HG03066 (cell line): Measurements from ENCODE around the gene BACH2.

ENCODE experiments used
- ATAC-seq: cut with Tn5 transposase; IDR thresholded peaks from one replicate; pipeline ENCODE4 v1.9.1; 2021; ENCODE audit warnings: low read depth; ENCODE audit not compliant: unreplicated experiment

Gene BACH2

DNA sequence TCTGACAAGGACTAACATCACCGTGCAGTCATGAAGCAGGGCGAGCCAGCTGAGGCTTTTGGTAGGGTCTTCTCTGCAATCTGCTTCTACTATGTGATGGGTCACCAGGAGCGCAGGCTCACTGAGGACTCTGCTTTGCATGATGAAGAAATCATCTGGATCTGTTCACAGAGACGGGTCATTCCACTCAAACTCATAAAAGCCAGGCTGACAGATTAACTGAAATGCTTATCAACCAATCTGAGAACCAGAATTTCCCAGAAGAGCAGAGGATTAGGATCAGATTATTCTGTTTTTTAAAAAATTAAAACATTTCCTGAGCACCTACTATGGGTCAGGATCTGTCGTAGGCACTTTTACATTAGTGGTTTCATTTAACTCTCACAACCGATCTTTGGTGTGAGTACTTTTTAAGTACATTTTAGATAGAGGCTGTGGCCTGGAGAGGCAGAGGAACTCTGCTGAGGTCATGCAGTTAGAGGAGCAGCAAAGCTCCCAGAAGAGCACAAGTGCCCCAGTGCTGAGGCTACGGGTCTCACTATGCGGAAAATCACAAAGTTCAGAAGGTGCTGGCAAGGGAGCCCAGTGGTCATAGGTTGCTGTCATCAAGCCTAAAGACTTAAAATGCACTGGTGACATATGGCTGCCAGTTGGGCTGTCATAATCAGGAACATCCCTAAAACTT, 109.1 kb downstream of the BACH2 start:
- no peak for ATAC-seq

DNA sequence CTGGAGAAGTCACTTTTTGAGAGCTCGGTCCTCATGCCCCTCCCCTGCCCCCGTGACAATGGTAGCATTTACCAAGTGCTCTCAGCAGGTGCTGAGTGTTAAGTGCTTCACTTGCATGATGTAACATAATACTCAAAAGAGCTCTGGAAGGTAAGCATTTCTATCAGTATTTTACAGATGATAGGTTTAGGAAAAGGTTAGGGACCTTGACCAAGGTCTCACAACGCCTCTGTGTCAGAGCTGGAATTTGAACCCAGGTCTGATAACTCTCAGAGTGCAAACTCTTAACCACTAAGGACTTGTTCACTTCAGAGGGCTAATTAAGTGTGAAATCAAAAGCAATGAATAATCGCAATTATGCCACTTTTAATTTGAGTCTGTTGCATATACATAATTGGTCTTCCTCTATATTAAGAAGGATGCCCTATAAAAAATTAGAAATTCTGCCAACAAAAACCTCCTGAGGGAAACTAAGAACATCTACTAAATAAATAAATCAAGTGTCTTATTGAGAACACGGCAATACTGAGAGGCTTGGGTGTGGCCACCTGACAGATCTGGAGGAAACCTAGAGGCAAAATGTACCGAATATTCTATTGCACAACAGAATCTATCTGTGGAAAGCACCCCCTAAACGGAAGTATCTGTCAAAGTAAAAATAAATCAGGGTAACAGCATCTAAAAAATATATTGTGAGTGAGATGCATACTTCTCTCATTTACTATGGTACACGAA, 109.8 kb downstream of the BACH2 start:
- ATAC-seq = no peak

DNA sequence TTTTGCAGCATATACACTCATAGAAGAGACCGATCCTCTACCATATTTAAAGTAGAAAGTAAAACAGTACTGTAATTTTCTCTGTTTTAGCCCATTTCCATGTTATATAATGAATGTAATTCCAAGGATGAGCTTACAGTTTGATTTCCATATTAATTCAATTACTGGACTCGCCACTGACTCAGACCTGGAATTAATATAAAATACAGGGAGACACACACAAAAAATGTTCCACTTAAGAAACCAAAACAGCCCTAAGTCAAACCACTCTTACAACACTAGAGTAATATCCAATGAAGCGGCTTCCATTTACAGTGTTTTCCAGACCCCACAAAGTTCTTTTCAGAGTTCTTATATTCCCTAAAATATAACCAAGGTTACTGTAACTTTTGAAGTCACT, 110.6 kb downstream of the BACH2 start:
- ATAC-seq = no peak

DNA sequence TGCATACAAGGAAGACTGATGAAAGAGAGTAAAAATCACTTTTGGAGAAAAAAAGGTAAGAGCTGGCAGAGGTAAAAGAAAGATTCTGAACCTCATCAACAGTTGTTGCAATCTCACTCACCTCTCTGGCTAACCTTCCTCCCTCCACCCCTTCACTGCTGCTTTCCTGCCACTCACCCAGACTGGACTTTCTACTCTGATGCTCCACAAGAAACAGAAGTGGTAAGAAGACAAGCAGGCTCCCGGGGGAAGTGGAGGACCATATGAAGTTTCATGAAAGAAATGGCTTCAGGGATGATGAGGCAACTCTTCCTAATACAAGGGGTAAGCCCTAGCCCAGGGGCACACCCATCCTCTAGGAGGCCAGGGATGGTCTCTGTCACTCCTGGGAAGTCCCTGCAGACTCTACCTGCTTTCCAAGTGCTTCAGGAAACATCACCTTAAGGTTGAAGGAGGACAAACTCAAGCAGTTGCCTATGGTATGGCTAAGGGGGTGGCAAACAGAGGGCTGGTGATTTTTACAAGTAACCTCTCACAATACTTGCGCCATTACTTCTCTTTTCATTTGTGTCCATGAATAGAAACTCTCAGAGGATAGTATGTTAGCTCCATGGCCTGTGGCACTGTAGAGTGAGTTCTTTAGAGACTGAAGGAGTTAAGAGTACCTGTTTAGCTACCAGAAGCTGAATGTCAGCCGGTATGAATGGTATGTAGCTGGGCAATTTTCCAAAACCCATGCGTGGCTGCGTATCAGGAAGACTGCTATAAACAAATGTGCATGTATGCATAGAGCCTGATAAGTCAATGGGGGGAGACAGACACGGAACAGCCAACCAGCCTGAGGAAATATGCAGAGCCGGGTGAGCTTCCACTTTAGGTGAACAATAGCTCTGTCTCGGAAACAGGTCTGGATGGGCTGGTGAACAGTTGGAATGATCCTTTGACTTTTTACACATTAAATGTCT, 112.0 kb downstream of the BACH2 start:
- no peak for ATAC-seq

DNA sequence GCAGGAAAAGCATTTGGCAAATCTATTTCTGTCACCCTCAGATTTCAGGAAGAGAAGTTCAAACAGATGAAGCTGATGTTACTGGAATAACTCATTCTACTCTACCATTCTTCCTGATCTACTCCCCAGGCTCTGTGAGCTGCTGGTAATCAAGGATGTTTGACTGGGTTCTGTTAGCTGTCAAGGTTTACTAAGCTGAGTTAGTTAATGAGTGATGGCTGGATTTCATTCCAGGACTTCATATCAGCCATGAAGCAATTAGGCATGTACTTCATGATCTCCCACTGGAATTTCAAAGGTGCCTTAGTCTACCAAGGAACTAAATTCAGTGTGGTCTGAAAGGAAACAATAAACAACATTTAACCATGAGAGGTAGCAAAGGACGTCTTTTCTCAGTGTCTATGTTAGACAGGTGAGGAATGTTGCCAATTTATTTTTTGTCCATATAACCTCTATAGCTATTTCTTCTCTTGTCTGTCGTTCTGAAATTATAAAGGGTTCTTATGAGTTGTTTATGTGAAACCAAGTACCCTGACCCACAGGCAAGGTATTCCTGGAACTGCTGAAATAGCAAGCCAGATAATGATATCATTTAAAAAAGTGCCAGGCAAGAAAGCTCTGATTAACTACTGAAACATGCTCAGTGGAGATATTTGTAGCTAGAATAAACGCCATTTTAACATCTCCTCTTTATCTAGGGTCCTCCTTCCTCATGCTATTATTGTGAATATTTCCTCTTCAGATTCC, 112.9 kb downstream of the BACH2 start:
- no peak for ATAC-seq

DNA sequence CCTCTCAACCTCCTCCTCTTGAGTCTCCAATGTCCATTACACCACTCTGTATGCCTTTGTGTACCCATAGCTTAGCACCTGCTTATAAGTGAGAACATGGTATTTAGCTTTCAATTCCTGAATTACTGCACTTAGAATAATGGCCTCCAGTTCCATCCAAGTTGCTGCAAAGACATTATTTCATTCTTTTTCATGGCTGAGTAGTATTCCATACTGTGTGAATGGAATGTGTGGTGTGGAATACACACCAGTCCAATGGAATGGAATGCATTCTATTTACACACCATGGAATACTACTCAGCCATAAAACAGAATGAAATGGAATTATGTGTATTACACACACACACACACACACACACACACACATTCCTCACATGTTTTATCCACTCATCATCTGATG, 116.1 kb downstream of the BACH2 start:
- ATAC-seq = no peak

DNA sequence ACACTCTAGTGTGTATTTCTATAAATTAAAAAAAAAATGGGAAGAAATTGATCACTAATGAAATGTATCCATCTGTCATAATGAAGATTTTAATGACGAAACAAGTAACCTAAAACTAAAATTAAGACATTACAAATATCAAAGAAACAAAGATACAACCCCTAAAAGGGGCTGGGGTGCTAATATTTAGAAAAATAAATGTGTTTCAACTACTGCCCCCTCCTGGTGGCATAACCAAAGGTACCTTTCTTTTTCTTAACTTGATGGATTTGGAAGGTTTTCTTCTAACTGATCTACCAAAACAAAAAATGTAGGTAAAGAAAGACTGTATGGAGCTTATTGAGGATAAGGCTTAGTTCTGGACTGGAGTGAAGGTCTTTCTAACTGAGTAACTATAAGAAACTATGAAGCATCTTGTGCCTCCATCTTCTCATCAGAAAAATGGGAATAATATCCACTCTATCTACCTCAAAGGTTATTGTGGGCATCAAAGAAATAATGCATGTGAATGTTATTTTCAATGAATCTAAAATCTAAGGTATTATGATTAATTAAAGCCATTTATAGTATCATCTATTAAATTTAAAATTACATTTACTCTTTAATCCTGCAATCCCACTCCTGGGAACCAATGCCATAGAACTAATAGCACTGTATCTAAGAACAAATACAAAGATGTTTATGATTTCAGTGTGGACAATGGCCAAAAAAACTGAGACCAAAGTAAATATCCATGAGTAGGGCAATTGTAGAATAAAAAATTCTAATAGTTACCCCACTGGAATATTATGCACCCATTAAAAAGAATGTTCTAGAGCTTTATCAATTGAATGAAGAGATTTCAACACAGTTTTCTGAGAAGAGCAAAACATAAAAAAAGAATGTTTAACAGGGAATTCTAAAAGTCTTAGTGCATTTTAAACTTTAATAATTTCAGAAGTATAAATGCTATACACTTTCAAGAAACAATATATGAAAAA, 117.2 kb downstream of the BACH2 start:
- ATAC-seq = no peak

DNA sequence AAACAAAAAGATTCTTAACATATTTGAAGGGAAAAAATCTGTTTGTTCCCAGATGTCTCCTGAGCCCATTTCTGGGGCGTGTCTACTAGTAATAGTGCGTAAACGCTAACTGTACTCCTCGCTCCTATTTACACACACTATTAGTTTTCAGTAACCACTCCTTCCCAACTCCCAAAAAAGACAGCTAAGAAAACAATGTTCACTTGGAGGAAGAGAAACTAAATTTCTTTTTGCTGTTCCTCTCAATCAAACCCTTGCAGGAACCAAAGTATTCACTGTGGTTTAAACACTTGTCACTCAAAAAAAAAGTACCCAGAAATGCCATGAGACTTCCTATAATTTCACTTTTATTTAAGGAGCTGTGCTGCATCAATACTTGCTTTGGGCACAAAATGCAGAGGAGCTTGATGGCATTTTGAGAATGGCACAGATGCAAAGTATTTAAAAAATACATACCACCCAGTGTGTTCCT, 118.2 kb downstream of the BACH2 start:
- no peak for ATAC-seq

DNA sequence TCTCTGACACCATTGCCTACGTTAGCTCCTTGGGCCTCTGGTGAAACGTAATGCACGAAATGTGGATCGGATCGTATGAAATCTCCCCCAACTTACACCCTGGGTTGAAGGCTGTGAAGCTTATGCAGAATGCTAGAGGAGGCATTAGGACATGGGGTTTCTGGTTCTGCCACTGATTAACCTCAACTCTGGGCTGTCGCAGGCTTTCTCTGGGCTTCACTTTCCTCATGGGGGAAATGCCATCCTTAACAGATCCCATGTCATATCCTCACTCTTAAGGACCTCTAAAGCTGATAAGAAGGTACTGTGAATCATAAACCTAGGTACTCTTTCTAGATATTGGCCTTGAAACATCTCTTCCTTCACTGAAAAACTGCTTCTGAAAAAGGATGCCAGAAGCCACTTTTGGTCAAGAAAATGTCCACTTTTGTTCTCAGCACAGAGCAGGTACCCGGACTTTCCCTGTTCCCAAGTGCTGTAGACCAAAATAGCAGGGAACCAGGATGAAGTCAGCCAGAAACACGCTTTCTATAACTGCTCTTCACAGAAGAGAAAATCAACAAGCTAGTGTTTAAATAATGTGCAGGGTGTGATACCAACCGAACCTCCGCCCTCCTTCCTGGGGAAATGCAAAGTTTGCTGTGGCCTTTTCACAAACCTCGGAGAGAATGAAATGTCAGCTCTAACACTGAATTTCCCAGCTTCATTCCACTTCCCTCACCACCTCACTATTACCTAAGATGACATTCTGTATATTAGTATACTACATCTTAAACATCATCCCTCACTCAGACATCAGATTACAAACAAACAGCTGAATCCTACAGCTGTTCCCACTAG, 118.9 kb downstream of the BACH2 start:
- no peak for ATAC-seq

DNA sequence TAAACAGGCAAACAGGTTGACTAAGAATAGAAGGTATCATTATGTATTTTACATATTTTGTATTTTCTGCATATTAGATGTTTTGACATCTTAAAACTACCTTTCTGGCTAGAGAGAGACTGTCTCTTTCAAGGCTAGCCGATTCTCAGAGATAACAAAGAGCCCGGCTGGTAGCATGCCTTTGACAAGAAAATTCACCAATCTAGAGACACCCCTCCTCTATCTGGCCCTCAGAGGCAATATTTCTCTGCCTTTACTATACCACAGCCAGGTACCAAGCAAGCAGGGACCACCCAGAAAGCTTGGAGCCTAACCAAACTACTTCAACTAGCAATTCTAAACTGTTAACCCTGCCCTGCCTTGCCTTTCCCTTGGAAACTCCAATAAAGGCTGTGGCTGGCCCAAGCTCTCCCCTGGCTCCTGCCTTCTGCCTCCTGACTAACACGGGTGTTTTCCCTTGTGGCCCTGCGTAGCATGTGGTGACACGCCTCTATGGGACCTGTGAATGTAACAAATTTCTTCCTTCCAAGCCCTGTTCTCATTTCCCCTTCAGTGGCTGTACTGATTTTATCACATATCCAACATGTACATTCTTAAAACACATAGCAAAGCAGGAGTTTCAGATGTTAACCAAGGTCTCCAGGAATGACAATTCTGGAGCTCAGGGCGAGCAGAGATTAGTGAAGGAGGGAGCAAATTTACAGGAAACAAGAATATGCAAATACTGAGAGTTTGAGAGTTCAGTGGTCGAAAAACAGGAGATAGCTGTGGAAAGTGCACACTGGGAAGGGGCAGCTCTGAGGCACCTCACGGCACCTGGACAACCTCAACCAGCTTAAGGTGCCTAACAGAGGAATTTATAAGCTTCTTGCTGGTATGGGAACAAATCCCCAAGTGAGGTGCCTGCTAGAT, 120.8 kb downstream of the BACH2 start:
- peak; percentile 63 for ATAC-seq

DNA sequence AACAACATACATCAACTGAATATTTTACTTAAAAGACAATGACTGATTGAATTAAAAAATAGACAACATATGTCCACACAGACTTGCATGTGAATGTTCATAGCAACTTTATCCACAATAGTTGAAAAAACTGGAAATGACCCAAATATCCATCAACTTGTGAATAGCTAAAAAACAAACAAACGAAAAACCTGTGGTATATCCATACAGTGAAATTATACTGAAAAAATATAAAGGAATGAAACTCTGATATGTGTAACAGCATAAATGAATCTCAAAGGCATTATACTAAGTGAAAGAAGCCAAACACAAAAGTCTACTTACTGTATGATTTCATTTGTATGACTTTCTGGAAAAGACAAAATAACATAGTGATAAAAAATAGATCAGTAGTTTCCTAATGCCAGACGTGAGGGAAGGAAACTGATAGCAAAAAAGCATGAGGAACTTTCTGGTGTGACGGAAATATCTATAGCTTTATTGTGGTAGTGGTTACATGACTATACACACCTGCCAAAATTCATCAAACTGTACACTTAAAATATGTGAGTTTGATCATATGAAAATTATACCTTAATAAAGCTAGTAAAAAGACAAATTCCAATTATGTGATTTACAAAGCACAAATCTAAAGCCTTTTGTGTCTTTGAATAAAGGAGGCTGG, 123.2 kb downstream of the BACH2 start:
- no peak for ATAC-seq

DNA sequence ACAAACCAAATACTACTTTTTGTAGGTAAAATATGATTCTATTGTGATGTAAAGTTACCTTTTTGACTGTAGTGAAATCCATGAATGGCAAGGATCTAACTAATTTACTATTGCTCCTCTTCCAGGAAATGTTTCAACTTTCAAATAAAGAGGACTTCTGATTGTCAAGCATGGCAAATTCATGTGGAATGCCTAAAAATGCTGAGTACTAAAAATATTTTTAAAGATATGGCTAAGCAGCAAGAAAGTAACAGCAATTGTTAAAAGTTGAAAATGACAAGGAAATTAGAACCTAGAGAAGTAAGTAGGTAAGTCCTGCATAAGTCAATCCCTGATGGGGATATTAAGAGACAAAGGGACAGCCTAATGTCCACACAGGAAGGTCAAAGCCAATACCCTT, 126.0 kb downstream of the BACH2 start:
- ATAC-seq = no peak

DNA sequence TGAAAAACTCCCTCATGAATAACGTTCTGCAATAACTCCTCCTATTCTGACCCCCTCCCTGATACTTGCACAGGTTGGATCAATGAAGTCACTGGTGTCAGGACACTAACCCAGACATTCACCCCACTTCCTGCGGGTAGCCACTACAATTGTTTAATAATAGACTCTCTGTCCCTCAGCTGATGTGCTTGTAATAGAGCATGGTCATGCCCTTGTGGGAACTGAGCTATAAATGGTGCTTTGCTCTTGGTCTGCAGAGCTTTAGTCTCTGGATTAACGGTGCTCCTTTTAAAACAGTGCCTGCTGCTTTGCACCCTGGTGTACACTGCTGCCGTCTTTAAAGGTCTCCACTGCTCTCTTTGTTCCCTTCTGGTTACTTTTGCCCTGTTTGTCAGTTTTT, 127.3 kb downstream of the BACH2 start:
- ATAC-seq = no peak

DNA sequence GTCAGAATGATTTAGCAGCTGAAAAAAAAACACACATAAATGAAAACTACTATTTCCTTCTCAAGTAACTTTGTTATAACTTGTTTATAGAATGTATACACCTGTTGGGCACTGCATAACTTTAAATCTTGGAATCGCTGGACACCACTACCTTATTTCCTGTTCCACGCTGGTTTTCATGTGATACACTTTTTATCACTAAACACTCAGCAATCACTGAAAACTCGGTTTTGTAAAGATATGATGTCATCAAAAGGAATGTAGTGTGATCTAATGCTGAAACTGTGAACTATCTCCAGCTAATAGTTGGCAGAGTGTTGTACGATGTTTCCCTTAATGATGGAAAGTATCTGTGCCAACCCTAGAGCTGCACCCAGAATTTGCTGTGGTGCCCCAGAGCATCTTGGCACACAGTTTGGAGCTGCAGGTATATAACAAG, 127.9 kb downstream of the BACH2 start:
- no peak for ATAC-seq

DNA sequence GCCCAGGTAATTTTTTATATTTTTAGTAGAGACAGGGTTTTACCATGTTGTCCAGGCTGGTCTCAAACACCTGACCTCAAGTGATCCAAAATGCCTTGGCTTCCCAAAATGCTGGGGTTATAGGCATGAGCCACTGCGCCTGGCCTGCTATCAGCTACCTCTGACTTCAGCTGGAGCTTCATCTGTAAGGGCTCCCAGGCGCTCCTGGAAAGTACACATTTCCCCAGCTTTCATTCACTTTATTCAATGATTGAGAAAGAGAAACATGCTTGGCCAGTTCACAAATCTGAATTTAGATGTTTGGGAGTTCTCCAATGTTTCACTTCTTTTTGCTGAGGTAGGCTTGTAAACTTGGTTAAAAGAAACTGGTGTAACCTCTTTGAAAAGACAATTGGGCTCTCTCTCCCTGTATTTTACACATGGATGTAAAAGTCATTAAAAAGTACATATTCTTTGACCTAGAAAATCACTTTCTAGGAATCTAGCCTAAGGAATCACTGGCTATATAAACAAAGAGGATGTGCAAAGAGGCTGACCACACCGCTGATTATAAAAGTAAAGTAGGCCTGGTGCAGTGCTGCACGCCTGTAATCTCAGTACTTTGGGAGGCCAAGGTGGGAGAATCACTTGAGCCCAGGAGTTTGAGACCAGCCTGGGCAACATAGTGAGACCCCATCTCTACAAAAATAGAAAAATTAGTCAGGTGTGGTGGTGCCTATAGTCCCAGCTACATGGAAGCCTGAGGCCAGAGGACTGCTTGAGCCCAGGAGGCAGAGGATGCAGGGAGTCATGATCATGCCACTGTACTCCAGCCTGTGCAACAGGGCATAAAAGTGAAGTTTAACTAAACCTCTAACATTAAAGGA, 128.9 kb downstream of the BACH2 start:
- no peak for ATAC-seq
